Thyroid gland (tissue), 4 donors: ENCODE measurements around the gene TYSND1.
"Not testable (repeated sequence)": the region's sequence is repeated elsewhere in the genome, so short reads cannot be mapped to it uniquely, and the experiment has no call there.

Experiments used
- CTCF ChIP-seq, 6 experiments: fragments of 200-600 bp in 3 of 6; fragments of 450-650 bp in 3 of 6; sonication (generic) in 3 of 6; IDR thresholded peaks; one replicate each; pipeline ENCODE4 v1.5.1; 2016 to 2019; ENCODE audit warnings: antibody characterized with exemption in 6 of 6, mild to moderate bottlenecking in 2 of 6, inconsistent platforms in 1 of 6, moderate library complexity in 1 of 6
- POLR2A ChIP-seq, 2 donors: fragments of 450-650 bp; IDR thresholded peaks; one replicate each; pipeline ENCODE4 v1.6.1; 2017; ENCODE audit warnings: antibody characterized with exemption in 2 of 2, mild to moderate bottlenecking in 2 of 2, moderate library complexity in 1 of 2

- not testable (repeated sequence) for TF ChIP-seq CTCF, POLR2A (IDR thresholded peaks at IDR 0.05)
Measured at GRCh38 chr10:70123166-70123565, 23.3 kb downstream of the TYSND1 start.
